OCI-LY3 (cell line): ENCODE results near the gene KCMF1.

ENCODE experiments used
- EZH2phosphoT487 ChIP-seq: fragments of 200-600 bp; shearing (Covaris generic); IDR thresholded peaks from 2 replicates; pipeline ENCODE4 v1.6.1; 2018; ENCODE audit warnings: antibody characterized with exemption, mixed run types, low read depth
- TF ChIP-seq, protein P1 (sequence below): fragments of 200-600, 300-600 bp; sonication (generic); IDR thresholded peaks from 2 replicates; pipeline ENCODE4 v1.5.1; 2014; ENCODE audit warnings: antibody characterized with exemption, low read length, low read depth

DNA sequence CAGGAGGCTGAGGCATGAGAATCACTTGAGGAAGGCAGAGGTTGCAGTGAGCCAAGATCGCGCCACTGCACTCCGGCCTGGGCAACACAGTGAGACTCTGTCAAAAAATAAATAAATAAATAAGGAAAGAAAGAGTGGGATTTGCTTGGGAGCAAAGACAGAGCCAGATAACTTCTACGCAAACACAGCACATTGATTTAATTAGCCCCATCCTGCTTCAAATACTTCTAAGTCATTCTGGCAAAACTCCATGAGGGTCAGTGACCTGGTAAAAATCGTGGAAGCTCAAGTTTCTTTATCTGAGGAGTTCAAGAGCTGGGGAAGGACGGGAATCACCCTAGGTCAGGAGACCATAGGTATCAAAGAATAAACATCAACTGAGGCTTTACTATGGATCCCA, 91.6 kb downstream of the KCMF1 start:
- TF ChIP-seq, protein P1, sequence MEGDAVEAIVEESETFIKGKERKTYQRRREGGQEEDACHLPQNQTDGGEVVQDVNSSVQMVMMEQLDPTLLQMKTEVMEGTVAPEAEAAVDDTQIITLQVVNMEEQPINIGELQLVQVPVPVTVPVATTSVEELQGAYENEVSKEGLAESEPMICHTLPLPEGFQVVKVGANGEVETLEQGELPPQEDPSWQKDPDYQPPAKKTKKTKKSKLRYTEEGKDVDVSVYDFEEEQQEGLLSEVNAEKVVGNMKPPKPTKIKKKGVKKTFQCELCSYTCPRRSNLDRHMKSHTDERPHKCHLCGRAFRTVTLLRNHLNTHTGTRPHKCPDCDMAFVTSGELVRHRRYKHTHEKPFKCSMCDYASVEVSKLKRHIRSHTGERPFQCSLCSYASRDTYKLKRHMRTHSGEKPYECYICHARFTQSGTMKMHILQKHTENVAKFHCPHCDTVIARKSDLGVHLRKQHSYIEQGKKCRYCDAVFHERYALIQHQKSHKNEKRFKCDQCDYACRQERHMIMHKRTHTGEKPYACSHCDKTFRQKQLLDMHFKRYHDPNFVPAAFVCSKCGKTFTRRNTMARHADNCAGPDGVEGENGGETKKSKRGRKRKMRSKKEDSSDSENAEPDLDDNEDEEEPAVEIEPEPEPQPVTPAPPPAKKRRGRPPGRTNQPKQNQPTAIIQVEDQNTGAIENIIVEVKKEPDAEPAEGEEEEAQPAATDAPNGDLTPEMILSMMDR: no peak
- no peak for TF ChIP-seq EZH2phosphoT487
